ENCODE results near the gene ADCYAP1. TPM values are rescaled to one million over a fixed set of nuclear protein-coding genes. Genes with fewer than 3 reads are reported as not detected.
"Not testable (repeated sequence)": the region's sequence is repeated elsewhere in the genome, so short reads cannot be mapped to it uniquely, and the experiment has no call there.

The ADCYAP1 gene
- not detected for total RNA-seq

- POLR2A ChIA-PET = interaction anchor here (0.5 kb wide), 1 partner anchor 31 kb away, joined by 3 read pairs; no protein-coding TSS in a partner anchor
- H3K27ac Mint-ChIP-seq = no peak within 1 kb of the TSS
- peaks cover 3% of the 10 kb centered on the region for H3K9me3 Mint-ChIP-seq
- H3K36me3 Mint-ChIP-seq (ENCODE audit: low read depth) = peaks cover 14% of the 10 kb centered on the region
- H3K4me1 Mint-ChIP-seq = peaks cover 20% of the 10 kb centered on the region
- H3K4me3 Mint-ChIP-seq = peak within 1 kb of the TSS; percentile 3
- no peak for DNase-seq
- CTCF ChIA-PET = no interaction called here
- peaks cover 61% of the 10 kb centered on the region for H3K27me3 Mint-ChIP-seq
Observed at GRCh38 chr18:904218-905090, at the start of gene ADCYAP1. ADCYAP1 (plus strand) TSS chr18:904871; CDS start chr18:905387, 516 bp downstream.

GRCh38 chr18:857986-858385 lies 46.7 kb upstream of the ADCYAP1 start:
- Mint-ChIP-seq H3K27me3 (peaks cover 6% of the 10 kb centered on the region), H3K4me1 (no peaks in the 10 kb centered on the region), H3K9me3 (no peaks in the 10 kb centered on the region), H3K4me3 (no peak overlapping the region), H3K36me3 (ENCODE audit: low read depth) (no peaks in the 10 kb centered on the region), H3K27ac (no peak overlapping the region)
- ChIA-PET CTCF (no interaction called here), POLR2A (no interaction called here)
- DNase-seq = no peak

GRCh38 chr18:864872-865273 lies 39.8 kb upstream of the ADCYAP1 start:
- no peak overlapping the region for H3K4me3 Mint-ChIP-seq
- no peaks in the 10 kb centered on the region for H3K36me3 Mint-ChIP-seq (ENCODE audit: low read depth)
- POLR2A ChIA-PET = no interaction called here
- CTCF ChIA-PET = interaction anchor here (0.8 to 1.8 kb wide), 6 partner anchors 9 to 97 kb away, joined by 3 to 16 read pairs (median 6); no protein-coding TSS in a partner anchor
- peak; percentile 65 for DNase-seq
- peaks cover 2% of the 10 kb centered on the region for H3K4me1 Mint-ChIP-seq
- H3K27me3 Mint-ChIP-seq = peaks cover 34% of the 10 kb centered on the region
- H3K9me3 Mint-ChIP-seq = no peaks in the 10 kb centered on the region
- no peak overlapping the region for H3K27ac Mint-ChIP-seq

GRCh38 chr18:867257-867656 lies 37.4 kb upstream of the ADCYAP1 start:
- no peak for DNase-seq
- Mint-ChIP-seq H3K27ac (no peak overlapping the region), H3K27me3 (peaks cover 32% of the 10 kb centered on the region), H3K4me1 (peaks cover 2% of the 10 kb centered on the region), H3K9me3 (peaks cover 6% of the 10 kb centered on the region), H3K4me3 (no peak overlapping the region), H3K36me3 (ENCODE audit: low read depth) (no peaks in the 10 kb centered on the region)
- CTCF ChIA-PET = interaction anchor here (1.5 kb wide), 1 partner anchor 95 kb away, joined by 8 read pairs; no protein-coding TSS in a partner anchor
- POLR2A ChIA-PET = no interaction called here

- H3K36me3 Mint-ChIP-seq (ENCODE audit: low read depth); H3K27me3 Mint-ChIP-seq; H3K9me3 Mint-ChIP-seq; H3K27ac Mint-ChIP-seq; DNase-seq: not testable (repeated sequence)
- ChIA-PET POLR2A (interaction anchor here (0.7 to 1.1 kb wide), 2 partner anchors 31 to 63 kb away, joined by 3 read pairs; no protein-coding TSS in a partner anchor), CTCF (interaction anchor here (1.0 to 1.6 kb wide), 3 partner anchors 8 to 88 kb away, joined by 3 to 6 read pairs (median 5); no protein-coding TSS in a partner anchor)
- Mint-ChIP-seq H3K4me3 (peak overlapping the region; percentile 14), H3K4me1 (peaks cover 13% of the 10 kb centered on the region)
Observed at GRCh38 chr18:873426-873825, 31.2 kb upstream of the ADCYAP1 start.

GRCh38 chr18:875912-876311 lies 28.8 kb upstream of the ADCYAP1 start:
- Mint-ChIP-seq H3K9me3 (peaks cover 6% of the 10 kb centered on the region), H3K27me3 (peaks cover 3% of the 10 kb centered on the region), H3K4me3 (no peak overlapping the region), H3K4me1 (peaks cover 13% of the 10 kb centered on the region), H3K27ac (no peak overlapping the region), H3K36me3 (ENCODE audit: low read depth) (no peaks in the 10 kb centered on the region)
- no peak for DNase-seq
- CTCF ChIA-PET = no interaction called here
- POLR2A ChIA-PET = no interaction called here

GRCh38 chr18:877238-877637 lies 27.4 kb upstream of the ADCYAP1 start:
- H3K9me3 Mint-ChIP-seq = no peaks in the 10 kb centered on the region
- peaks cover 3% of the 10 kb centered on the region for H3K27me3 Mint-ChIP-seq
- H3K4me1 Mint-ChIP-seq = peaks cover 13% of the 10 kb centered on the region
- CTCF ChIA-PET = interaction anchor here (1.2 to 1.6 kb wide), 2 partner anchors 13 to 38 kb away, joined by 3 to 6 read pairs; no protein-coding TSS in a partner anchor
- DNase-seq = no peak
- no peaks in the 10 kb centered on the region for H3K36me3 Mint-ChIP-seq (ENCODE audit: low read depth)
- POLR2A ChIA-PET = no interaction called here
- H3K4me3 Mint-ChIP-seq = no peak overlapping the region
- H3K27ac Mint-ChIP-seq = no peak overlapping the region

- DNase-seq = no peak
- peaks cover 12% of the 10 kb centered on the region for H3K27me3 Mint-ChIP-seq
- POLR2A ChIA-PET = no interaction called here
- no peak overlapping the region for H3K4me3 Mint-ChIP-seq
- CTCF ChIA-PET = no interaction called here
- no peaks in the 10 kb centered on the region for H3K9me3 Mint-ChIP-seq
- no peaks in the 10 kb centered on the region for H3K4me1 Mint-ChIP-seq
- no peak overlapping the region for H3K27ac Mint-ChIP-seq
- no peaks in the 10 kb centered on the region for H3K36me3 Mint-ChIP-seq (ENCODE audit: low read depth)
Observed at GRCh38 chr18:886076-886475, 18.6 kb upstream of the ADCYAP1 start.

- ChIA-PET POLR2A (no interaction called here), CTCF (interaction anchor here (0.6 kb wide), 1 partner anchor 53 kb away, joined by 3 read pairs; no protein-coding TSS in a partner anchor)
Observed at GRCh38 chr18:887716-888115, 17.0 kb upstream of the ADCYAP1 start.

GRCh38 chr18:892316-892715 lies 12.4 kb upstream of the ADCYAP1 start:
- ChIA-PET CTCF (no interaction called here), POLR2A (no interaction called here)

More at GRCh38 chr18:887716-888115, 17.0 kb upstream of the ADCYAP1 start:
- no peaks in the 10 kb centered on the region for H3K4me1 Mint-ChIP-seq
- H3K27ac Mint-ChIP-seq = no peak overlapping the region
- peaks cover 14% of the 10 kb centered on the region for H3K27me3 Mint-ChIP-seq
- no peaks in the 10 kb centered on the region for H3K36me3 Mint-ChIP-seq (ENCODE audit: low read depth)
- H3K4me3 Mint-ChIP-seq = no peak overlapping the region
- no peak for DNase-seq
- H3K9me3 Mint-ChIP-seq = no peaks in the 10 kb centered on the region

GRCh38 chr18:896315-896714 lies 8.4 kb upstream of the ADCYAP1 start:
- no peaks in the 10 kb centered on the region for H3K9me3 Mint-ChIP-seq
- no peak for DNase-seq
- no peaks in the 10 kb centered on the region for H3K36me3 Mint-ChIP-seq (ENCODE audit: low read depth)
- H3K4me1 Mint-ChIP-seq = no peaks in the 10 kb centered on the region
- ChIA-PET CTCF (no interaction called here), POLR2A (no interaction called here)
- no peak overlapping the region for H3K4me3 Mint-ChIP-seq
- no peak overlapping the region for H3K27ac Mint-ChIP-seq
- peaks cover 9% of the 10 kb centered on the region for H3K27me3 Mint-ChIP-seq

More at GRCh38 chr18:892316-892715, 12.4 kb upstream of the ADCYAP1 start:
- Mint-ChIP-seq H3K4me1 (no peaks in the 10 kb centered on the region), H3K9me3 (no peaks in the 10 kb centered on the region), H3K27me3 (peaks cover 3% of the 10 kb centered on the region), H3K27ac (no peak overlapping the region), H3K4me3 (no peak overlapping the region), H3K36me3 (ENCODE audit: low read depth) (no peaks in the 10 kb centered on the region)
- no peak for DNase-seq

GRCh38 chr18:901761-902160 lies 2.9 kb upstream of the ADCYAP1 start:
- DNase-seq = no peak
- Mint-ChIP-seq H3K27ac (no peak overlapping the region), H3K9me3 (peaks cover 3% of the 10 kb centered on the region), H3K4me1 (peaks cover 9% of the 10 kb centered on the region), H3K36me3 (ENCODE audit: low read depth) (peaks cover 10% of the 10 kb centered on the region), H3K4me3 (no peak overlapping the region), H3K27me3 (peaks cover 48% of the 10 kb centered on the region)
- ChIA-PET POLR2A (interaction anchor here (1.1 kb wide), 1 partner anchor 12 kb away, joined by 4 read pairs; no protein-coding TSS in a partner anchor), CTCF (no interaction called here)

GRCh38 chr18:902229-902628 lies 2.4 kb upstream of the ADCYAP1 start:
- H3K4me3 Mint-ChIP-seq = no peak overlapping the region
- peaks cover 3% of the 10 kb centered on the region for H3K9me3 Mint-ChIP-seq
- H3K27ac Mint-ChIP-seq = no peak overlapping the region
- peaks cover 10% of the 10 kb centered on the region for H3K36me3 Mint-ChIP-seq (ENCODE audit: low read depth)
- CTCF ChIA-PET = no interaction called here
- no peak for DNase-seq
- H3K27me3 Mint-ChIP-seq = peaks cover 51% of the 10 kb centered on the region
- H3K4me1 Mint-ChIP-seq = peaks cover 10% of the 10 kb centered on the region
- POLR2A ChIA-PET = interaction anchor here (1.1 kb wide), 1 partner anchor 11 kb away, joined by 4 read pairs; no protein-coding TSS in a partner anchor
